Neural progenitor cell (in vitro differentiated cells): Measurements from ENCODE around the gene HDAC8. TPM values are rescaled to one million over a fixed set of nuclear protein-coding genes. Genes with fewer than 3 reads are reported as not detected.

Experiments used
- DNase-seq: peaks from one replicate; pipeline ENCODE4 v3.0.0-alpha.2; 2016; ENCODE audit warnings: low spot score
- H2AFZ ChIP-seq: fragments of 200-600 bp; sonication (generic); replicated peaks from 2 replicates; pipeline ENCODE4 v1.6.1; 2016; ENCODE audit warnings: antibody characterized with exemption
- H3F3A ChIP-seq: fragments of 200-600 bp; sonication (generic); 2 replicates; pipeline ENCODE4 v1.6.1; 2016; ENCODE audit warnings: antibody characterized with exemption, low read depth
- H3K27ac ChIP-seq: fragments of 200-600 bp; sonication (generic); 2 replicates; pipeline ENCODE4 v1.5.1; 2016; ENCODE audit warnings: mild to moderate bottlenecking
- H3K27me3 ChIP-seq: fragments of 200-600 bp; sonication (generic); 2 replicates; pipeline ENCODE4 v1.6.1; 2016; ENCODE audit warnings: mild to moderate bottlenecking, moderate library complexity
- H3K36me3 ChIP-seq: fragments of 200-600 bp; sonication (generic); 2 replicates; pipeline ENCODE4 v1.5.1; 2016
- H3K4me1 ChIP-seq: fragments of 200-600 bp; sonication (generic); 2 replicates; pipeline ENCODE4 v1.6.1; 2016; ENCODE audit warnings: mixed run types
- H3K4me2 ChIP-seq: fragments of 200-600 bp; sonication (generic); 2 replicates; pipeline ENCODE4 v1.6.1; 2016
- H3K4me3 ChIP-seq: fragments of 200-600 bp; sonication (generic); 2 replicates; pipeline ENCODE4 v1.5.1; 2016
- H3K79me2 ChIP-seq: fragments of 200-600 bp; sonication (generic); 2 replicates; pipeline ENCODE4 v1.6.1; 2016; ENCODE audit warnings: low read depth
- H3K9ac ChIP-seq: fragments of 200-600 bp; sonication (generic); 2 replicates; pipeline ENCODE4 v1.6.1; 2016
- H3K9me3 ChIP-seq: fragments of 200-600 bp; sonication (generic); 2 replicates; pipeline ENCODE4 v1.5.1; 2016; ENCODE audit warnings: low read depth
- H4K20me1 ChIP-seq: fragments of 200-600 bp; sonication (generic); 2 replicates; pipeline ENCODE4 v1.6.1; 2016; ENCODE audit warnings: low read depth
- H3K27ac Mint-ChIP-seq: 3 replicates; pipeline ENCODE4 v1.8.0; 2021; ENCODE audit warnings: mixed read lengths
- H3K27me3 Mint-ChIP-seq: 2 replicates; pipeline ENCODE4 v1.8.0; 2022; ENCODE audit warnings: low read depth, mild to moderate bottlenecking, inconsistent platforms, moderate library complexity, mixed read lengths; ENCODE audit not compliant: insufficient read depth
- H3K36me3 Mint-ChIP-seq: 3 replicates; pipeline ENCODE4 v1.8.0; 2021; ENCODE audit warnings: mixed read lengths
- H3K4me1 Mint-ChIP-seq: 3 replicates; pipeline ENCODE4 v1.8.0; 2021; ENCODE audit warnings: mixed read lengths
- H3K4me3 Mint-ChIP-seq: 3 replicates; pipeline ENCODE4 v1.8.0; 2021; ENCODE audit warnings: mild to moderate bottlenecking, moderate library complexity, mixed read lengths
- H3K9me3 Mint-ChIP-seq: 3 replicates; pipeline ENCODE4 v1.8.0; 2020; ENCODE audit warnings: mixed read lengths
- EZH2 ChIP-seq: fragments of 200-600 bp; sonication (generic); IDR thresholded peaks from 2 replicates; pipeline ENCODE4 v1.6.1; 2017; ENCODE audit warnings: antibody characterized with exemption, mild to moderate bottlenecking, moderate library complexity
- EZH2phosphoT487 ChIP-seq: fragments of 200-600 bp; sonication (generic); IDR thresholded peaks from 2 replicates; pipeline ENCODE4 v1.6.1; 2017; ENCODE audit warnings: antibody characterized with exemption
- total RNA-seq: library from RNA; depleted of rRNA; stranded (reverse); fragments of >200 nt; gene quantifications from 2 replicates; pipeline ENCODE4 v1.2.3, GENCODE V29; 2015; ENCODE audit warnings: low replicate concordance
- TF ChIP-seq, protein P1 (sequence below): fragments of 200-600 bp; sonication (generic); IDR thresholded peaks from 2 replicates; pipeline ENCODE4 v1.5.1; 2017; ENCODE audit warnings: antibody characterized with exemption, mild to moderate bottlenecking

The HDAC8 gene
- total RNA-seq, 1 donor from 2014 or later, result 37.8 TPM

GRCh38 chrX:72308209-72308565 is 264.5 kb downstream of the HDAC8 start:
- Histone ChIP-seq H3K36me3 (no peaks in the 10 kb centered on the region), H3K4me2 (peak overlapping the region; percentile 77), H3K9me3 (no peaks in the 10 kb centered on the region), H3F3A (no peaks in the 10 kb centered on the region), H3K27me3 (peaks cover 77% of the 10 kb centered on the region), H3K9ac (no peak overlapping the region), H3K27ac (no peak overlapping the region), H4K20me1 (peaks cover 6% of the 10 kb centered on the region), H3K4me1 (no peaks in the 10 kb centered on the region), H2AFZ (no peak overlapping the region), H3K79me2 (no peaks in the 10 kb centered on the region), H3K4me3 (peak overlapping the region; percentile 42)
- Mint-ChIP-seq H3K27ac (no peak overlapping the region), H3K27me3 (peaks cover 26% of the 10 kb centered on the region), H3K4me3 (peak overlapping the region; percentile 74), H3K9me3 (peaks cover 9% of the 10 kb centered on the region), H3K36me3 (no peaks in the 10 kb centered on the region), H3K4me1 (peaks cover 16% of the 10 kb centered on the region)
- TF ChIP-seq, protein P1, sequence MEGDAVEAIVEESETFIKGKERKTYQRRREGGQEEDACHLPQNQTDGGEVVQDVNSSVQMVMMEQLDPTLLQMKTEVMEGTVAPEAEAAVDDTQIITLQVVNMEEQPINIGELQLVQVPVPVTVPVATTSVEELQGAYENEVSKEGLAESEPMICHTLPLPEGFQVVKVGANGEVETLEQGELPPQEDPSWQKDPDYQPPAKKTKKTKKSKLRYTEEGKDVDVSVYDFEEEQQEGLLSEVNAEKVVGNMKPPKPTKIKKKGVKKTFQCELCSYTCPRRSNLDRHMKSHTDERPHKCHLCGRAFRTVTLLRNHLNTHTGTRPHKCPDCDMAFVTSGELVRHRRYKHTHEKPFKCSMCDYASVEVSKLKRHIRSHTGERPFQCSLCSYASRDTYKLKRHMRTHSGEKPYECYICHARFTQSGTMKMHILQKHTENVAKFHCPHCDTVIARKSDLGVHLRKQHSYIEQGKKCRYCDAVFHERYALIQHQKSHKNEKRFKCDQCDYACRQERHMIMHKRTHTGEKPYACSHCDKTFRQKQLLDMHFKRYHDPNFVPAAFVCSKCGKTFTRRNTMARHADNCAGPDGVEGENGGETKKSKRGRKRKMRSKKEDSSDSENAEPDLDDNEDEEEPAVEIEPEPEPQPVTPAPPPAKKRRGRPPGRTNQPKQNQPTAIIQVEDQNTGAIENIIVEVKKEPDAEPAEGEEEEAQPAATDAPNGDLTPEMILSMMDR, result no peak
- peak; percentile 70 for TF ChIP-seq EZH2
- no peak for DNase-seq

DNA sequence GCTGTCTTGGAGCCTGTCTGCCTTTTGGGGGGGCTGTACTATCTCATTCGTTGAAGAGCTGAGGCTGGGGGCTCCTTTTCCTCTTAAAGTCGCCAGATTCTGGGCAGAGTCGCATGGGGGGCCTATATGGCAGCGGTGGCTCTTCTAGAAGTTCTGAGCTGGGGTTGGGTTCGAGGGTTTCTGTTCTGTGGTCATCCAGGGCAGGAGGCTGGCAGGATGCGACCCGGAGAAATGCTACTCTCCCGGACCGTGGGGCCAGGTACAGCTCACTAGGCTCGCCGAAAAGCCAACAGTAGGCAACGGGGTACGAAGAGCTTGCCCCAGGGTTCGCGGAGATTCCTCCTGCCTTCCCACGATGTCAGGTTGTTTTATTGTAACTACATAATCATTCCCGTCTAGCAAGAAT is 265.0 kb downstream of the HDAC8 start:
- peaks cover 28% of the 10 kb centered on the region for H3K27me3 Mint-ChIP-seq
- Histone ChIP-seq H3K4me1 (no peaks in the 10 kb centered on the region), H2AFZ (no peak overlapping the region), H3K79me2 (no peaks in the 10 kb centered on the region), H3K9ac (no peak overlapping the region), H3K9me3 (no peaks in the 10 kb centered on the region), H4K20me1 (peaks cover 6% of the 10 kb centered on the region), H3K36me3 (no peaks in the 10 kb centered on the region), H3K4me2 (peak overlapping the region; percentile 85), H3K4me3 (peak overlapping the region; percentile 60), H3K27ac (no peak overlapping the region), H3K27me3 (peaks cover 82% of the 10 kb centered on the region), H3F3A (no peaks in the 10 kb centered on the region)
- H3K4me1 Mint-ChIP-seq, result peaks cover 16% of the 10 kb centered on the region
- DNase-seq, result peak; percentile 33
- TF ChIP-seq EZH2 (peak; percentile 81), EZH2phosphoT487 (peak; percentile 10)
- TF ChIP-seq, protein P1, result no peak
- H3K4me3 Mint-ChIP-seq, result peak overlapping the region; percentile 82
- peaks cover 9% of the 10 kb centered on the region for H3K9me3 Mint-ChIP-seq
- no peak overlapping the region for H3K27ac Mint-ChIP-seq
- H3K36me3 Mint-ChIP-seq, result no peaks in the 10 kb centered on the region

DNA sequence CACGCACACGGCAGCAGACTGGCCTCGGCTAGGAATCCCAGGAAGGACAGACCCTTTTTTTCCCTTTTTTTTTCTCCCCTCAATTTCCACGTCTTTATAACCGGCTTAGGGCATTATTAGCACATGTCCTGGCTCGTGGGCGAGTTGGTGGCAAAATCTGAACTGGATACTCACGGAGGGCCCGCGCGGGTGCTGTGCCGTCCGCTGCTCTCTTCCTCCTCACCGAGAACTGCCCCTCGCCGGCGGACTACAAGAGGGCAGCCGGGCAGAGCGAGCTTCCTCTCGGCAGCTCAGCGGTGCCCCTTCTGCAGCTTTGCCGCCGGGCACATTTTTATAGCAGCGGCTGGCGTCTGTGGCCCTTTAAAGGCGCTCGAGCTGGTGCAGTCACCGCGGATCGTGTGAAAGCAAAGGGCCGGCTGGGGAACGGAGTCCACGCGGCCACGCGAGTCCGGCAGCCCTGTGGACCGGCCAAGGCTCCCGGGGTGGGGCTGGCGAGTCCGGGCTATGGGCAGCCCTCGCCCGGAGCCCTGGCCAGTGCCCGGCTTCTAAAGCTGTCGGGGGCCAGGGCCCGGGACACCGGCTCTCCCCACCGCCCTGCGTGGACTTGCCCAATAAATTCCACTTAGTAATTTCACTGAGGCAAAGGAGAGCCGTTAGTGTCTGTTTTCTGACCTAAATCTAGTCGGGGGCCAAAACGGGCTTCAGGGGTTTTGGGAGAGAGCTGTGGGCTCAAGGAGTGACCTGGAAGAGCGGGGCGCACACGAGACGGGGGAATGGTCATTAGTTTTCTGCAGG is 265.6 kb downstream of the HDAC8 start:
- H3K27ac ChIP-seq, result no peak overlapping the region
- no peak for TF ChIP-seq EZH2
- TF ChIP-seq, protein P1, result no peak
- TF ChIP-seq EZH2phosphoT487, result peak; percentile 74
- Mint-ChIP-seq H3K27me3 (peaks cover 28% of the 10 kb centered on the region), H3K36me3 (no peaks in the 10 kb centered on the region), H3K4me3 (peak overlapping the region; percentile 92), H3K9me3 (peaks cover 10% of the 10 kb centered on the region), H3K4me1 (peaks cover 16% of the 10 kb centered on the region), H3K27ac (no peak overlapping the region)
- H3K9ac ChIP-seq, result no peak overlapping the region
- H3K79me2 ChIP-seq, result no peaks in the 10 kb centered on the region
- H4K20me1 ChIP-seq, result peaks cover 6% of the 10 kb centered on the region
- peaks cover 88% of the 10 kb centered on the region for H3K27me3 ChIP-seq
- peak overlapping the region; percentile 85 for H3K4me2 ChIP-seq
- no peaks in the 10 kb centered on the region for H3K4me1 ChIP-seq
- peak; percentile 79 for DNase-seq
- H3K9me3 ChIP-seq, result no peaks in the 10 kb centered on the region
- H3K4me3 ChIP-seq, result peak overlapping the region; percentile 60
- no peaks in the 10 kb centered on the region for H3F3A ChIP-seq
- peak overlapping the region; percentile 57 for H2AFZ ChIP-seq
- H3K36me3 ChIP-seq, result no peaks in the 10 kb centered on the region
